G401.6 (cell line): Measurements from ENCODE around the gene TUBA8.
"Not testable (repeated sequence)": the region's sequence is repeated elsewhere in the genome, so short reads cannot be mapped to it uniquely, and the experiment has no call there.

Experiments
- FAIRE-seq: peaks from 2 replicates; lab custom pipeline; 2012; peaks lifted over from hg19 to GRCh38; lab: Jason Lieb, UNC

The TUBA8 gene

DNA sequence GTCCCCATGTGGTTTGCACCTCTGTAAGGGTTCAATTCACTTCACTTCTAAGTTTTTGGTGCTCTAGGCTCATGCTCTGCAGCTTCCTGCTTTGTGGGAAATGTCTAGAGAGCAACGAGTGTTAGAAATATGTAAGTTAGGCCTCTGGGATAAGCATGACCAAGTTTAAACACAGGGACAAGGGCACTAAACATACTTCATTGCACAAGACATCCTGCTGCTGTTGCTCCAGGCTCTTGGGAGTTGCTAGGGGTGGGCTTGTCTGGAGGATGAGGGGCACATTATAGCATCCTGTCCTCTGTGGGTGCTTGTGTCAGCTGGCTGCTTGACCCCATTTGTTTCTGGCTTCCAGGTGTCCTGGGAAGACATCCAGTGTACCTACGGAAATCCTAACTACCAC is 62.8 kb downstream of the TUBA8 start:
- FAIRE-seq = not testable (repeated sequence)
